GM19463 (cell line): ENCODE data around the gene IFNA10.
A peak's percentile ranks its signal among the peaks of the same experiment; 100 is the strongest.
"Not testable (repeated sequence)": the region's sequence is repeated elsewhere in the genome, so short reads cannot be mapped to it uniquely, and the experiment has no call there.

Source experiments
- ATAC-seq: cut with Tn5 transposase; IDR thresholded peaks from one replicate; pipeline ENCODE4 v1.9.1; 2021; ENCODE audit warnings: mild to moderate bottlenecking, moderate library complexity; ENCODE audit not compliant: unreplicated experiment

IFNA10 gene

GRCh38 chr9:21207043-21207442 is at the start of gene IFNA10:
IFNA10 (minus strand) TSS chr9:21207143; CDS start chr9:21207097, 46 bp downstream.
- ATAC-seq = not testable (repeated sequence)

- ATAC-seq = peak; percentile 46
Measured at GRCh38 chr9:21255538-21256212, 48.7 kb upstream of the IFNA10 start.

GRCh38 chr9:21252721-21253547 is 46.0 kb upstream of the IFNA10 start:
- ATAC-seq = peak; percentile 67

- no peak for ATAC-seq
Measured at GRCh38 chr9:21251638-21252037, 44.7 kb upstream of the IFNA10 start.

GRCh38 chr9:21251190-21251589 is 44.2 kb upstream of the IFNA10 start:
- ATAC-seq = no peak

- ATAC-seq = no peak
Measured at GRCh38 chr9:21244836-21245235, 37.9 kb upstream of the IFNA10 start.

- ATAC-seq = no peak
Measured at GRCh38 chr9:21239911-21240310, 33.0 kb upstream of the IFNA10 start, which contains the start of gene IFNA14. IFNA14 (minus strand) TSS chr9:21240005; CDS start chr9:21239935, 70 bp downstream.

GRCh38 chr9:21236360-21236714 is 29.4 kb upstream of the IFNA10 start:
- ATAC-seq = not testable (repeated sequence)

- ATAC-seq = peak; percentile 81
Measured at GRCh38 chr9:21235468-21236359, 28.8 kb upstream of the IFNA10 start.

GRCh38 chr9:21234153-21234687 is 27.3 kb upstream of the IFNA10 start:
- ATAC-seq = no peak

- ATAC-seq = no peak
Measured at GRCh38 chr9:21233258-21233657, 26.3 kb upstream of the IFNA10 start.

- ATAC-seq = no peak
Measured at GRCh38 chr9:21228122-21228521, 21.2 kb upstream of the IFNA10 start, which contains the start of gene IFNA17. IFNA17 (minus strand) TSS chr9:21228222; CDS start chr9:21228173, 49 bp downstream.

GRCh38 chr9:21217211-21217610 is 10.3 kb upstream of the IFNA10 start, which contains the start of gene IFNA16:
IFNA16 (minus strand) TSS chr9:21217311; CDS start chr9:21217305, 6 bp downstream.
- ATAC-seq = not testable (repeated sequence)

- ATAC-seq = peak; percentile 78
Measured at GRCh38 chr9:21213411-21214326, 6.7 kb upstream of the IFNA10 start.

GRCh38 chr9:21212160-21212559 is 5.2 kb upstream of the IFNA10 start:
- not testable (repeated sequence) for ATAC-seq

- ATAC-seq = not testable (repeated sequence)
Measured at GRCh38 chr9:21210782-21211181, 3.8 kb upstream of the IFNA10 start.

- no peak for ATAC-seq
Measured at GRCh38 chr9:21210311-21210710, 3.4 kb upstream of the IFNA10 start.

GRCh38 chr9:21205204-21205603 is 1.7 kb downstream of the IFNA10 start:
- ATAC-seq = no peak

GRCh38 chr9:21202105-21202504 is 4.8 kb downstream of the IFNA10 start, which contains the start of gene IFNA7:
IFNA7 (minus strand) TSS chr9:21202205; CDS start chr9:21202165, 40 bp downstream.
- not testable (repeated sequence) for ATAC-seq
